ENCODE measurements around the gene PHACTR3.

GRCh38 chr20:59630526-59630925, 26.2 kb downstream of the PHACTR3 start:
- TF ChIP-seq SIN3A (IDR thresholded peaks at IDR 0.05; ENCODE audit: borderline replicate concordance, insufficient read depth, low read depth, low read length) (no peak), CTCF (IDR thresholded peaks at IDR 0.05) (no peak), POLR2AphosphoS5 (IDR thresholded peaks at IDR 0.05; ENCODE audit: low read depth, low read length) (no peak), REST (IDR thresholded peaks at IDR 0.05; ENCODE audit: insufficient read depth in 1 of 2, low read depth in 2 of 2, low read length in 1 of 2) (no peak)
